ENCODE measurements around the gene MALRD1.

Gene MALRD1

GRCh38 chr10:19426034-19426433, 377.4 kb downstream of the MALRD1 start:
- Histone ChIP-seq H3K9me3 (ENCODE audit: low read length) (no peaks in the 10 kb centered on the region), H3K36me3 (ENCODE audit: insufficient read depth, low read length) (no peaks in the 10 kb centered on the region), H3K4me1 (ENCODE audit: insufficient read depth, low read length, severe bottlenecking) (no peaks in the 10 kb centered on the region), H3K27ac (ENCODE audit: low read depth, low read length, poor library complexity, severe bottlenecking) (no peak overlapping the region), H3K79me2 (ENCODE audit: insufficient read depth, low read length) (no peaks in the 10 kb centered on the region), H3K9me2 (ENCODE audit: low read depth, low read length) (no peaks in the 10 kb centered on the region), H3K4me3 (ENCODE audit: low read depth, low read length, poor library complexity, severe bottlenecking) (no peak overlapping the region), H4K20me1 (ENCODE audit: insufficient read depth, low read length) (no peaks in the 10 kb centered on the region), H2AFZ (ENCODE audit: low read length) (no peak overlapping the region), H3K4me2 (ENCODE audit: low read length) (no peak overlapping the region), H3K27me3 (ENCODE audit: insufficient read depth, low read length) (no peaks in the 10 kb centered on the region), H3K9ac (ENCODE audit: low read length) (no peak overlapping the region), H3F3A (ENCODE audit: insufficient read depth, low read length) (no peaks in the 10 kb centered on the region)
- TF ChIP-seq EZH2 (IDR thresholded peaks at IDR 0.05; ENCODE audit: borderline replicate concordance, low read length), result no peak
- TF ChIP-seq, protein P1, sequence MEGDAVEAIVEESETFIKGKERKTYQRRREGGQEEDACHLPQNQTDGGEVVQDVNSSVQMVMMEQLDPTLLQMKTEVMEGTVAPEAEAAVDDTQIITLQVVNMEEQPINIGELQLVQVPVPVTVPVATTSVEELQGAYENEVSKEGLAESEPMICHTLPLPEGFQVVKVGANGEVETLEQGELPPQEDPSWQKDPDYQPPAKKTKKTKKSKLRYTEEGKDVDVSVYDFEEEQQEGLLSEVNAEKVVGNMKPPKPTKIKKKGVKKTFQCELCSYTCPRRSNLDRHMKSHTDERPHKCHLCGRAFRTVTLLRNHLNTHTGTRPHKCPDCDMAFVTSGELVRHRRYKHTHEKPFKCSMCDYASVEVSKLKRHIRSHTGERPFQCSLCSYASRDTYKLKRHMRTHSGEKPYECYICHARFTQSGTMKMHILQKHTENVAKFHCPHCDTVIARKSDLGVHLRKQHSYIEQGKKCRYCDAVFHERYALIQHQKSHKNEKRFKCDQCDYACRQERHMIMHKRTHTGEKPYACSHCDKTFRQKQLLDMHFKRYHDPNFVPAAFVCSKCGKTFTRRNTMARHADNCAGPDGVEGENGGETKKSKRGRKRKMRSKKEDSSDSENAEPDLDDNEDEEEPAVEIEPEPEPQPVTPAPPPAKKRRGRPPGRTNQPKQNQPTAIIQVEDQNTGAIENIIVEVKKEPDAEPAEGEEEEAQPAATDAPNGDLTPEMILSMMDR (IDR thresholded peaks at IDR 0.05; ENCODE audit: low read length), result no peak

DNA sequence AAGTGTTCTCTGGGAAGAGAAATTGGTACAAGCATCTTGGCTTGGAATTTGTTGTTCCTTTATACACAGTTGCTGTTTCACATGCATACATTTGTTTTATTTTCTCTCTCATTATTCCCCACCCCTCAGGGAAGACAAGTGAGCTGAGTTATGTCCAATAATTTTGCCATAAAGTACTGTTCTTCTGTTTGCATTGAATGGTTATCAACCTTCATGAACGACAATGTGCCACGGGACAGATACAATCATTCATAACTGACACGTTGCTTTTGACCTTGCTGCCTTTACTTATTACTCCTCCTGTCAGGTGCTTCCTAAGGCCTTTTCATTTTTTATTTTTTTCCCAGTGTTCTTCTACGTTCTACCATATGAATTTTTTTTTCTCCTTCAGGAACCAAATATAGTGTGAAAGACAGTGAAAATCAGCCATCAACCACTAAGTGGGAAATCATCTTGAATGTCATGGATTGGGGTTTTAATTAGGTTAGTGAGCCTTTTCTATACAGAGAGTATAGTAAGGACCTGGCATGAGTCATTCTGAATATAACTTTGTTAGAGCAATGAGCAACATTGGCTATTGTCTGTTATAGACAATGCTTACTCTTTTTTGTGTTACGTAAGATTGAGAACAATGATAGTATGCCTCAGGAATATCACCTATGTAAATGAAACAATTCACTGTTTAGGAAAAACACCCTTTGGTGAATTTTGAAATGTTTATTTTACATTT, 383.2 kb downstream of the MALRD1 start:
- no peaks in the 10 kb centered on the region for H3K9me2 ChIP-seq (ENCODE audit: low read depth, low read length)
- no peak for TF ChIP-seq EZH2 (IDR thresholded peaks at IDR 0.05; ENCODE audit: borderline replicate concordance, low read length)
- TF ChIP-seq, protein P1 (IDR thresholded peaks at IDR 0.05; ENCODE audit: low read length), result no peak
- no peaks in the 10 kb centered on the region for H3K4me1 ChIP-seq (ENCODE audit: insufficient read depth, low read length, severe bottlenecking)
- H3K9ac ChIP-seq (ENCODE audit: low read length), result no peak overlapping the region
- H3K27me3 ChIP-seq (ENCODE audit: insufficient read depth, low read length), result no peaks in the 10 kb centered on the region
- no peaks in the 10 kb centered on the region for H3K36me3 ChIP-seq (ENCODE audit: insufficient read depth, low read length)
- no peak overlapping the region for H3K4me3 ChIP-seq (ENCODE audit: low read depth, low read length, poor library complexity, severe bottlenecking)
- no peaks in the 10 kb centered on the region for H3K79me2 ChIP-seq (ENCODE audit: insufficient read depth, low read length)
- no peaks in the 10 kb centered on the region for H3K9me3 ChIP-seq (ENCODE audit: low read length)
- H2AFZ ChIP-seq (ENCODE audit: low read length), result no peak overlapping the region
- no peak overlapping the region for H3K4me2 ChIP-seq (ENCODE audit: low read length)
- H4K20me1 ChIP-seq (ENCODE audit: insufficient read depth, low read length), result no peaks in the 10 kb centered on the region
- no peak overlapping the region for H3K27ac ChIP-seq (ENCODE audit: low read depth, low read length, poor library complexity, severe bottlenecking)
- H3F3A ChIP-seq (ENCODE audit: insufficient read depth, low read length), result no peaks in the 10 kb centered on the region

DNA sequence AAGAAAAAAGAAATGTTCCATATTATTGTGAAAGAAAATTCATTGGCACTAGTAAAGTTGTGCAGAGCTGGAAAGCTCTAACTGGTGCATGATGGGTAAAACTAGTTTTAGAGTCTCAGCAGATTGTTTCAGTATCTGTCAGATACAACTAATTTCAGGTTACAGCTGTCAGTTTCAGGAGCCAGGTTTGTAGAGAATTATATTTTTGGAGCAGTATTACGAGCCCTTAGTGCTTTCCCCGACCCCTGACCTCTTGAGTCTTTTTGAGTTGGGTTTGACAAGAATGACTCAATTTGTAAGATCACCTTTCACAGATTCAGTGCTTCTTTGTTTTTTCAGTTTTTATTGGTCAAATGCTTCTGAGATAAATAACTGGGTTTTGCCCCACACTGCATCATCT, 401.3 kb downstream of the MALRD1 start:
- Histone ChIP-seq H4K20me1 (ENCODE audit: insufficient read depth, low read length) (no peaks in the 10 kb centered on the region), H3K9me2 (ENCODE audit: low read depth, low read length) (no peaks in the 10 kb centered on the region), H3K9me3 (ENCODE audit: low read length) (no peaks in the 10 kb centered on the region), H3K79me2 (ENCODE audit: insufficient read depth, low read length) (no peaks in the 10 kb centered on the region), H3K9ac (ENCODE audit: low read length) (no peak overlapping the region), H3K4me2 (ENCODE audit: low read length) (no peak overlapping the region), H3K4me3 (ENCODE audit: low read depth, low read length, poor library complexity, severe bottlenecking) (no peak overlapping the region), H3K27ac (ENCODE audit: low read depth, low read length, poor library complexity, severe bottlenecking) (no peak overlapping the region), H3F3A (ENCODE audit: insufficient read depth, low read length) (no peaks in the 10 kb centered on the region), H3K36me3 (ENCODE audit: insufficient read depth, low read length) (no peaks in the 10 kb centered on the region), H2AFZ (ENCODE audit: low read length) (no peak overlapping the region), H3K27me3 (ENCODE audit: insufficient read depth, low read length) (no peaks in the 10 kb centered on the region), H3K4me1 (ENCODE audit: insufficient read depth, low read length, severe bottlenecking) (no peaks in the 10 kb centered on the region)
- TF ChIP-seq, protein P1 (IDR thresholded peaks at IDR 0.05; ENCODE audit: low read length), result no peak
- no peak for TF ChIP-seq EZH2 (IDR thresholded peaks at IDR 0.05; ENCODE audit: borderline replicate concordance, low read length)

Data from OCI-LY1 (cell line).